ENCODE measurements around the gene KLHL2. TPM values are rescaled to one million over a fixed set of nuclear protein-coding genes. Genes with fewer than 3 reads are reported as not detected.

The KLHL2 gene
- total and polyA plus RNA-seq, 2 experiments from 2014 or later = 7.1 to 14.8 TPM

GRCh38 chr4:165203541-165204461, 3.6 kb upstream of the KLHL2 start (continued):
- TF ChIP-seq ZNF462 (CRISPR knock-in tag; IDR thresholded peaks at IDR 0.05) (no peak), STAT1 (IDR thresholded peaks at IDR 0.05; ENCODE audit: unreplicated experiment) (no peak), EZH2 (IDR thresholded peaks at IDR 0.05; ENCODE audit: low read depth, unreplicated experiment) (no peak), REST (IDR thresholded peaks at IDR 0.05; ENCODE audit: unreplicated experiment) (no peak), NANOG (IDR thresholded peaks at IDR 0.05; ENCODE audit: borderline replicate concordance) (no peak), JUNB (IDR thresholded peaks at IDR 0.05; ENCODE audit: unreplicated experiment) (no peak), EZH2phosphoT487 (IDR thresholded peaks at IDR 0.05; ENCODE audit: unreplicated experiment) (no peak), CREB1 (CRISPR knock-in tag; IDR thresholded peaks at IDR 0.05; ENCODE audit: low read depth) (no peak)

Data from GM23338 (cell line).